Activated naive CD8-positive, alpha-beta T cell treated with anti-CD3 and anti-CD28 coated beads, Interleukin-2, amount 50 U/mL, for 16 hours (primary cell): Measurements from ENCODE around the gene CLCN5.

Experiments
- DNase-seq: peaks from one replicate; pipeline ENCODE4 v3.0.0-alpha.2; 2020; ENCODE audit warnings: low read depth, low spot score

CLCN5 gene

GRCh38 chrX:50081282-50081889, 159.0 kb downstream of the CLCN5 start:
- no peak for DNase-seq

DNA sequence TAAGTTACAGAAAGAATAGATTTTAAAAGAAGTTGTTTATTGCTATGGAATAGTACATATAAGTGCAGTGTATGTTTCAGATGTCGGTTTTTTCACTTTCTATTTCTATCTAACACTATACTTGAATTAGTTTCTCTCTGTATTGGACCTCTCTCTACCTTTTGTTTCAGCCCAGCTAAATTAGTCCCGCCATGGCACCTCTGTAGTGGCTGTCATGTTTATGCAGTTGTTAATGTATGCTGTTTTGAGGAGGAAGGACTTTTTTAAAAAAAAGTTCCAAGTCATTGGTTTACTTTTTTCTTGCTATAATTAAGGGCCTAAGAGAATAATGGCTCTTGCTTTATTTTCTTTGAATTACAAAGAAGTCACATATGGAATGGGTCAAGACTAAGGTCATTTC, 160.3 kb downstream of the CLCN5 start:
- no peak for DNase-seq

DNA sequence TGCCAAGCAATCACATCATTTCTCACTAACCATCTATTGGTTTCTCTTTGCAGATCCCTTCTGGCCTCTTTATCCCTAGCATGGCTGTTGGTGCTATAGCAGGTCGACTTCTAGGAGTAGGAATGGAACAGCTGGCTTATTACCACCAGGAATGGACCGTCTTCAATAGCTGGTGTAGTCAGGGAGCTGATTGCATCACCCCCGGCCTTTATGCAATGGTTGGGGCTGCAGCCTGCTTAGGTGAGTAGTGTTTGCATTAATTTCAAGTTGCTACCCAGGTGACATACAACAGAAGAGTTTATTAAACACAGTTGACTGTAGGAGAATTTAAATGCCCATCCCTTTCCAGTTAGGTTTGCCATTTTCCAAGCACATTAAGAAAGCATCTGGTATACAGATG, 166.2 kb downstream of the CLCN5 start:
- DNase-seq = no peak

- DNase-seq = no peak
Measured at GRCh38 chrX:50093625-50094024, 171.2 kb downstream of the CLCN5 start.

DNA sequence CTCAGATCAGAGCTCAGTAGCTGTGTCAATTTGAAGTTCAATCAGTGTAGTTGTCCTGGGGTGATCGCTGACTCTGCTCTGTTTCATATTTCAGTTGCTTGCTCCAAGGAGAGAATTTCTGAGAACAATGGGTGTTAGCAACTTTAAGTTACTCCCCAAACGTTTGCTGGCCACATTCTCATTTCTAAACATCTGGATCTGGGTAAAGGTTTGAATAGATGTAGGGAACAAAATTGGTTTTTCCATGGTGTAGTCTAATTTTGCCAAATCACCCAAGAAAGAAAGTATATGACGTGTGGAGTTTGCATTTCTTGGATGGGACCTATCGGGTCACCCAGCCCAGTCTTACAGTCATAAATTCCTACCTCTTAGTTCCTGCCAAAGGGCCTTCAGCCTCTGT, 174.7 kb downstream of the CLCN5 start:
- no peak for DNase-seq

- no peak for DNase-seq
Measured at GRCh38 chrX:50098241-50098640, 175.8 kb downstream of the CLCN5 start.

DNA sequence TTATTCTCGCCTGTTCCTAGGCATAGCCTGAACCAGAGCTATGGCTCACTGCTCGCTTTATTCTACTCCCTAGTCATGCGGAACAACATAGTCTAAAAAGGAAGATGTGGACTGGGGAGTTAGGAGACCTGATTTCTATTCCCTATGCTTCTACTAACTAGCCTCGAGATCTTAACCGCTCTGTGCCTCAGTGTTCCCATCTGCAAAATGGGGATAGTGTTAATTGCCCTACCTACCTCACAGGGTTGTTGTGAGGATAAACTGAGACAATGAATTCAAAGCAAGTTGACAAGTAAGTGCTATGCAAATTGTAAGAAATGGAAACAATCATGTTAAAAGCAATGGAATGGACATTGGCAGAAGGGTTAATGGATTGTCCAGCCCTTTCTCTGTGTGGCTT, 176.4 kb downstream of the CLCN5 start:
- DNase-seq = no peak

DNA sequence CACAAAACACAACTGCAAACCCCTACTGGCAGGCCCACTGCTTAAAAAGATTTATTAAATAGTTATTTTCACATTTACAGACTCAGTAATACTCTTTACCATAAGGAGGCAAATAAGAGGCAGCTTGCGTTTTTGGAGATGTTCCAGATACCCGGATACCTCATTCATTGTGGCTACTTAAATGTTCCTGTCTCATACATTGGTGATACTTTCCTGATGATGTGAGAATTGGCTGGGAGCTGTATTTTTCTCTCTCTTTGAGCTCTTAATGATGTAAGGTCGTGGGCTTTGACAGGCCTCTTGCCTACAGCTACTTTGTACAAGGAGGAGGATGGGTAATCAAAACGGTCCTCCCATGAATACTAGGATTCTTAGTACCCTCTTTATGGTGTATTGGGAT, 176.9 kb downstream of the CLCN5 start:
- no peak for DNase-seq

DNA sequence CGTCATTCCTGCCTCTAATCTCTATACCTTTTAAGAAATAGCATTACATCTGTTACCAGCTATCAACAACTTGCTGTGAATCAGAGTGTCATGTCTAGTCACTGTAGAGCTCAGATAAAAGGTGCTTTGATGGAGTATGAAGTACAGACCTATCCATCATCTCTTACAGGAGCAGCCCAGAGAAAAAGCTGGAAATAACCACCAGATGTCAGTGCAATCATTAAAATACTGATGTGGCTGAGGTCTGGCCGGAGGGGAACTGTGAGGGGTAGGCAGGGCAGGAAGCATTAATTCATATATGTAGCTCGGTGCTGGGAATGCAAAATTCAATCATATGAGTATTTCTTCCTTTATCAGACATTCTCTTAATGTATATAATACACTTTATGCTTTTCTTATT, 177.8 kb downstream of the CLCN5 start:
- DNase-seq = no peak

- no peak for DNase-seq
Measured at GRCh38 chrX:50103176-50103575, 180.8 kb downstream of the CLCN5 start.

GRCh38 chrX:50103866-50104566, 181.6 kb downstream of the CLCN5 start:
- no peak for DNase-seq

DNA sequence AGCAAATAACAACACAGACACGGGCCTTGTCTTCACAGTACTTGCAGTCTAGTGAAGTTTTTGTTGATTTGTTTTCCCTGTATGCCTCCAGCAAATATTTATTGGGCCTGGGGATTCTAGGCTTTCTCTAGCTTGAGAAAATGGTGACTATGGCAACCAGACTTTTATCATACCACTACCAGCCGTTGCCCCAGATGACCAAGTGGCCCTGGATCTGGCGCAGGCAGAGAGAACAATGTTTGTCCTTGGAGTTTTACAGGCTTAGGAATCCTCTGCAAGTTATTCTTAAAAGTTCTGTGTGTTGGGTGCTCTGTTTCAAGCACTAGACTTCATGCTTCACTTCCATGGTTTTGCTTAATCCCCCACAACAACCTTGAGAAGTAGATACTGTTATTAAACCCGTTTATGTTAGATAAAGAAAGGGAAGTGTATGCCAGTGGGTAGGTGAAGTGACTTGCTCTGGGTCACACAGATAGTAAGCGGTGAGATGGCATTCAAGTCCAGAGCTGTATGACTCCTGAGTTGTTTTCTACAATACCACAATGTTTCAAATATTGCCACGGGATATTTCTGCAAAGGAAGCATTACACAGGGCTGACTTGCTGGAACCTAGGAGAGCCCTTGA, 183.8 kb downstream of the CLCN5 start:
- DNase-seq = no peak

DNA sequence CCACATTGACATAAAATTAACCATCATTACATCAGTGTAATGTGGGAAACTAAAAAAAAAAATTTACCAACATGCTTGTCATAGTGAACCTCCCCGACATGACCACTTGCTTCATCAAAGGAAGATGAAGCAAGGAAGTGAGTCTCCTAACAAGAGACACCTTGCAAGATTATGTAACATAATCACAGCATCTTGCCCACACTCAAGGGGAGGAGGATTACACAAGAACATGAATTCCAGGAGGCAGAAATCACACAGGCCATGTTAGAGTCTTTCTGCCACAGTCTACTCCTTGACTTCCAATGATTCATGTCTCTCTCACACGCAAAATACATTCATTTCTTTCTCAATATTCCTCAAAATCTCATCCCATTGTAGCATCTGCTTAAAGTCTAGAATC, 185.1 kb downstream of the CLCN5 start:
- DNase-seq = no peak

DNA sequence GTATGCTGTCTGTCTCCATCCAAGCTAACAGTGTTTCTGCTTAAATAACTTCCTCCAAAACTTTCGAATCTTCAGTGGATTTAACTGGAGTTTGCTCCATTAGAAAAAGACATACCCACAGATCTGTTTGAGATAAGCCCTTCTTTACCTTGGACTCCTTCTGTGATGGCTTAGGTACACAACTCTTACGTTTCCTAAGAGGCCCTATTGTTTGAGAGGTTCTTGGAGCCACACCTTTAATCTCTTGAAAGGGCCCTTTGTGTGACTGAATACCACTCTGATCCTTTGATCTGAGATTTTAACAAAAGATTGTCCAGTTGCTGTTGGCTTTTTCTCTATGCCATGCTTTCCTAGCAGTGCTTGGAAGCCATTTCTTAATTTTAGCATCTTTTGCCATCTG, 185.9 kb downstream of the CLCN5 start:
- DNase-seq = no peak

DNA sequence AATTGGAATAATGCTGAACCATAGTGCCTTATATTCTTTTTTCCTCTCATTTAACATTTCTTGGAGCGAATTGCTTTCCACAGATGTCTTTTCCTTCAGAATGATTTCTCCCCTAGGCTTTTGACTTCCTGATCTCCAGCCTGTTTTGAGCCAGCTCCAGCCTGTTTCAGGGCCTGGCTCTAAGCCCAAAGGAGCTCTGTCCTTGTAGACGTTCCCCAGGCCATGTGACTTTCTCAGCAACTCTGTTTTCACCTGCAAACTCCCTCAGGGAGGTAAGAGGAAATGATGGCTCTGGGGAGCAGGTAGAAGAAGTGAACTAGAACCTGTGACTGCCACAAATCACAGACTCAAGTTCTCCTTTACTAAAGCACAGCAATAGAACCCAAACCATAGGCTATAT, 189.3 kb downstream of the CLCN5 start:
- DNase-seq = no peak

GRCh38 chrX:50114113-50114512, 191.7 kb downstream of the CLCN5 start:
- DNase-seq = no peak

DNA sequence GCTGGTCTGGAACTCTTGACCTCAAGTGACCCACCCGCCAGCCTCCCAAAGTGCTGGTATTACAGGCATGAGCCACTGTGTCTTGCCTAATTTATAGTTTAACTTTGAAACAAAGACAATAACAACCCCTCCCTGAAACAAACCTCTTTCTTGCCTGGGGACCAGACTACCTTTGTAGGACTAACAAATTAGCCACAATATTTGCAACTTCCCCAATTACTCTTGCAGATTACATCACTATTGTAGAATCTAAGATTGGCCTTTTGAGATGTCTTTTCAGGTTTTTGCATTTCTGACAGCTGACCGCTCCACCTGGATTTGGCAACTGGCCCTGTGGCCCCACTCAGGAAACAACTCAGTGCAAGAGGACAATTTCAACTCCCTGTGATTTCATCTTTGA, 193.6 kb downstream of the CLCN5 start:
- DNase-seq = no peak

DNA sequence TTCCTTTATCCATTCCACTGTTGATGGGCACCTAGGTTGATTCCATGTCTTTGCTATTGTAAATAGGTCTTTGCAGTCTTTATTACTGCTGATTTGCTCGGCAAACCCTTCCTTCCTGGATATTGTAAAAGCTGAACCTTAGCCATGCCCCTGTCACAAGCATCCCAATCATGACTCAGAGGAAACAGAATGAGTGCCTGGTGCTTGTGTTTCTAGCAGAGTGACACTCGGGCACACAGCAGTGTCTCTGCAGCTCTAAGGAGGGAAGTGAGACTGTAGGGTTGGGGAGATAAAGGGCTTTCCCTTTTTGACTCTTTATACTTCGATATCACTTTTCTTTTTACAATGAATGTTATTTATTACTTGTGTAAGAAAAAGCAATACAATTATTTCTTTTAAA, 195.1 kb downstream of the CLCN5 start:
- DNase-seq = no peak

GRCh38 chrX:50125480-50125879, 203.1 kb downstream of the CLCN5 start:
- no peak for DNase-seq

DNA sequence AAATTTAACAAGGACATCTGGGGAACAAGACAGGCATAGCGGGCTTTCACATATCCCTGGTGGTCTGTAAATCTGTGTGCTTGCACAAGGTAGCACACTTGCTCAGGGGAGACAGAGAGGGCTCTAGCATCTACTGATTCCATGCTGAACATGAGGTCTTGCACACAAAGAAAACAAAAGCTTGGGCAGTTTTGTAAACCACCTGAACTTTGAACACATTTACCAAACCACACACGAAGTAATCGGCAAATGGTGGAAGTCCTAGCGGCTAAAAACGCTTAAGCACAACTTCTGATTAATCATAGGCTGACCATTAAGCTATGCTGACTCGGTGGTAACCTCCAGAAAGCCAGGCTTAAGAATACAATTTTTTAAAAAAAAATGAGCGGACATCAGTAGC, 225.6 kb downstream of the CLCN5 start:
- DNase-seq = no peak
